ENCODE data around the gene HSPB9. TPM values are rescaled to one million over a fixed set of nuclear protein-coding genes. Genes with fewer than 3 reads are reported as not detected.

HSPB9 gene
- total RNA-seq, 4 donors from 2014 or later: not detected

DNA sequence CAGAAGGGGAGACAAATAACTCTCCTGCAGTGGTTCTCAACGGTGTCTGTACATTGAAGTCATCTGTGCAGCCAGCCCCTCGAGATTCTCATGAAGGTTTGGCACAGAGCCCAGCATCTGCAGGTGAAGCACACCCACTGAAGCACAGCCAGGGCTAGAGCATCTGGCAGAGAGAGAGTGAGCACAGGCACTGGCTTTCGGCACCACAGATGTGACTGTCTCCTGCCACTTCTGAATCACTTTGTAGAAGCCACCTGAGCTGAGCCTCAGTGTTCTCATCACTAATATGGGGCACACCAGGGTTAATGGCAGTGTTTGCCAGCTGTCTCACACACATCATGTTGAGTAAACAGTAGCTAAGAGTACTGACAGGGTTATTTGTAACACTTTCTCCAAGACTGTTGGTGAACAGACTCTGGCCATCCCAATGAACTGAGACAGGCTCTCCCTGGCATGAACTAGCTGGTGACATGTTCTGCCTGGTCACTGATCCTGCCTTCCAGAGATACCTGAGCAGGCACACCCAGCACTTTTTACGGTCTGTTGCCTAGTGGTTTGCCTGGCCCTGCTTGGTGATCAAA is 10.9 kb downstream of the HSPB9 start:
- TF ChIP-seq, protein P1, sequence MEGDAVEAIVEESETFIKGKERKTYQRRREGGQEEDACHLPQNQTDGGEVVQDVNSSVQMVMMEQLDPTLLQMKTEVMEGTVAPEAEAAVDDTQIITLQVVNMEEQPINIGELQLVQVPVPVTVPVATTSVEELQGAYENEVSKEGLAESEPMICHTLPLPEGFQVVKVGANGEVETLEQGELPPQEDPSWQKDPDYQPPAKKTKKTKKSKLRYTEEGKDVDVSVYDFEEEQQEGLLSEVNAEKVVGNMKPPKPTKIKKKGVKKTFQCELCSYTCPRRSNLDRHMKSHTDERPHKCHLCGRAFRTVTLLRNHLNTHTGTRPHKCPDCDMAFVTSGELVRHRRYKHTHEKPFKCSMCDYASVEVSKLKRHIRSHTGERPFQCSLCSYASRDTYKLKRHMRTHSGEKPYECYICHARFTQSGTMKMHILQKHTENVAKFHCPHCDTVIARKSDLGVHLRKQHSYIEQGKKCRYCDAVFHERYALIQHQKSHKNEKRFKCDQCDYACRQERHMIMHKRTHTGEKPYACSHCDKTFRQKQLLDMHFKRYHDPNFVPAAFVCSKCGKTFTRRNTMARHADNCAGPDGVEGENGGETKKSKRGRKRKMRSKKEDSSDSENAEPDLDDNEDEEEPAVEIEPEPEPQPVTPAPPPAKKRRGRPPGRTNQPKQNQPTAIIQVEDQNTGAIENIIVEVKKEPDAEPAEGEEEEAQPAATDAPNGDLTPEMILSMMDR (IDR thresholded peaks at IDR 0.05; ENCODE audit: low read depth): no peak

DNA sequence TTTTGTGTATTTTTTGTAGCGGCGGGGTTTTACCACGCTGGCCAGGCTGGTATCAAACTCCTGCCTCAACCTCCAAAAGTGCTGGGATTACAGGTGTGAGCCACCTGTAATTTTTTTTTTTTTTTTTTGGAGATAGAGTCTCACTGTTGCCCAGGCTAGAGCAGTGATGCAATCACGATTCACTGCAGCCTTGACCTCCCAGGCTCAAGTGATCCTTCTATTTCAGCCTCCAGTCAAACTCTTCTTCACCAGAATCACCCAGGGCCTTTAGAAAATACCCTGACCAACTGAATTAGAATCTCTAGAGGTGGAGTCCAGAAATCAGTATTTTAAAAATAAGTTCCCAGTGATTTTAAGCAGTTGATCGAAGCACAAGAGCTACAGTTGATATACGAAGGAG is 12.5 kb downstream of the HSPB9 start:
- TF ChIP-seq, protein P1 (IDR thresholded peaks at IDR 0.05; ENCODE audit: low read depth): no peak

DNA sequence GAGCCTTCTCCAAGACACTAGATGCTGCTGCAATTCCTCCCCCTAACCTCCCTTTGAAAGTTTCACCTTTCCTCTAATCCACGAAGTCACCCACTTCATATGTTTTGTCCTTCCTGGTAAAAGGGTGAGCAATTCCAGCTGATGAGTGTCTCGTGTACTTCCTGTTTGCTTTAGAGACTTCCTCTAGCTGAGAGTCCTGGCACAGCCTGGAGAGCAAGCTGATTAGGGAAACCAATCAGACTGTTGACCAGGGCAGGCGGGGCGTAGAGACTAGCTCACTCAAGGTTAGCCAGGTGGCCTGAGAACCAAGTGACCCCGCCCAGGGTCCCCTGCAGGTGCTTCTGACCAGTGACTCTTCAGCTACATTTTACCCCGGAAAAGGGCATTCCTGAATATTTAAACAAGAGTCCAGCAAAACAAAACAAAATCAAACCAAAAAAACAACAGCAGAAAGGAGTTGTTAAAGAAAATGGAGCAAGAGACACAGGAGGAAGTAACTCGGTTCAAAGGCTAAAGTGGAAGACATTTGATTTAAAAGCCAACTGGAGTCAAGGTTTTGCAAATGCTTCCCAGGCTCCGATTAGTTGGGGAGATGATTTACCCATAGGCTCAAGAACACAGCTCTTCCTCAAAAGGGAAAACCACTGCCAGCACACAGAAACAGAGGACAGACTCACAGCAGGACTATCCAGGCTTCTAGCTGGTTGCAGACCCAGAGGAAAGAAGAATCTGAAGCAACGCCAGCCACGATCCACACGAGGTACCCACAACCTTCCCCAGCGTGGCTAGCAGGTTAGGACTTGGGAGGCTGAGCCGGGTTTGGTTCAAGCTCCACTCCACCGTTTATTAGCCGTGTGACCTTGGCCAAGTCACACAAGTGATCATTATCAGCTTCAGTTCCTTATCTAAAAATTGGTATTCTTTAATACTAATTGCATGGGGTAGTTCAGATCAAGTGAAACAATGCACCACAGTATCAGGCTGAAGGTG is 13.4 kb downstream of the HSPB9 start:
- TF ChIP-seq, protein P1 (IDR thresholded peaks at IDR 0.05; ENCODE audit: low read depth): no peak

DNA sequence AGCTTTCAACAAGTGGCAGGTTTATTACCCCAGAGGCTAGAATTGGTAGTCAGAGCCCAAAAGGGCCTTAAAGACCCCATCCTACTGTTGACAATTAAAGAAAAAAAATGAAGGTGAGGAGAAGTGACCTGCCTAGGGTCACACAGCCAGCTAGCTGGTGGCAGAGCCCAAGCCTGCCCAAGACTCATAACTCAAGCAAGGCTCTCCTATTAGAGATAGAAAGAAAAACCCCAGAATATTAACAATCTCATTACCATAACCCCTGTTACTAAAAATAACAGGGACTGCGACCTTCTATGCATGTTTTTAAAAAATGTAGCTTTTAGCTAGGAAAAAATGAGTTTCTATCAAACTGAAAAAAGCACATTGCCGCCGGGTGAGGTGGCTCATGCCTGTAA is 14.0 kb downstream of the HSPB9 start:
- TF ChIP-seq, protein P1 (IDR thresholded peaks at IDR 0.05; ENCODE audit: low read depth): no peak

DNA sequence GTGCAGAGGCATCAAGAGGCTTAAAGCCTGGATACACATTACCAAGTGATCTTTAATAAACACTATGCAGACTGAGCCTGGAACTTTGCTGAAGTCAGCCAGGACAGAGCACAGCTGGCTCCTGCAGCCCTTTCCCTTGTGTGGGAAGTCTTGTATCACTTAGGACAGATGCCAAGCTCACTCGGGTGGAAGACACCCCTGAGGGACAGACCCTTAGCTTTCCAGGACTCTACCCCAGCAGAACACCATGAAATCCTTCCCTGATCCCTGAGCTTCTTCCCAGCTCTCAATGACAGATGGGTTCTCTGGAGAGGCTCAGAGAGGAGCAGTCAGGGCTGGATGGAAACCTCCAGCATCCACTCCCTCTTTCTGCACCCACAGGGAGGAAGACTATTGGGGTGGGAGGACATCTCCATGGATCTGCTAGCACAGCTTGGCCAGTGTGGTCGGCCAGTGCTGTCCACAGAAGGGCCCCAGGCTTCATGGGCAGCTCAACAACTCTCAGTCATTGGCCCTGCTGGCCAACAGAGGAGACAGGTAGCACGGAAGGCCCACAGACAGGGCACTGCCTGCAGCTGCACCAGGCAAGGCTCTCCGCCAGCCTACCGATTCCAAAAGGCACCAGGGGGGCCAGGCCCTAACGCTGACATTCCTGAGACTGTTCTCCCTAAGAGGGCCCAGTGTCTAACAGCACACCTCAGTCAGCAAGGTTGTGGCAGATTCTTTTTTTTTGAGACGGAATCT is 16.3 kb downstream of the HSPB9 start:
- TF ChIP-seq, protein P1 (IDR thresholded peaks at IDR 0.05; ENCODE audit: low read depth): no peak

DNA sequence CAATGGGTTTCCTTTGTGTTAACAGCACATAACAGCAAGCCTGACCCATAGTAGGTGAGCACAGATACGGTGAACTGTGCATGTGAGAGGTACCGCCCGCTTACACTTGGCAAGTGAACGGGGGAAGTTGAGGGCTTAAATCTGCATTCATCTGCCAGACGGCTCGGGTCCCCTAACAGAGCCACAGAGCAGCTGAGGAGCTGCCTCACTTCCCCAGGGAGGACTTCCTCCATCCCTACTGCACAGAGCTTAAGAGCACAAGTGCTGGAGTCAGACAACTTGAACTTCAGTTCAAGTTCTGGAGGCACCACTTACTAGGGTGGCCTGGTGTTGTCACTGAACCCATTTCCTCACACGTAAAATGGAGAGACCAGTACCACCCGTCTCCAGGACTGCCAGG is 18.8 kb downstream of the HSPB9 start:
- TF ChIP-seq, protein P1 (IDR thresholded peaks at IDR 0.05; ENCODE audit: low read depth): no peak

All from subcutaneous adipose tissue (tissue), 4 donors.